ENCODE measurements around the gene CENPS. TPM values are rescaled to one million over a fixed set of nuclear protein-coding genes. Genes with fewer than 3 reads are reported as not detected.

The CENPS gene
- total and polyA plus RNA-seq, 2 of the 8 experiments (the other 6 are each of a cell fraction or from before 2014, with no cell fraction given) = 7.8 to 20.3 TPM

DNA sequence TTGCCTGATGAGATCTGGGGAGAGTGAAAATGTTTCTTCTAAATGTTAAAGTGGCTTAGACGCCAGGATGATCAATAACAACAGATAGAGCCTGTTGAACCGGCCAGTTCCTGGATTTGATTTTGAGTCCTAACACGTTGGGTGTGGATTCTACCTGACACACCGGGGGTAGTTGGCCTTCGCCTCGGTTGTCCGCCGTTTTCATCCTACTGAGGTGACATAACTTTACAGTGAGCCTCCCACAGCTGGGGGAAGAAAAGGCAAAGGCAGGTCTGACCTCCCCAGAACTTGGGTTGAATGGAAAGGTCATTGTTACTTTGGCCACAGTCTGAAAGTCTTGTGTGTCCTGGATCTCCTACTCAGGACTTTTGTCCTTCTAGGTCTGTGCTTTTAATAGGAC lies 30.2 kb upstream of the CENPS start (continued):
- TF ChIP-seq, protein P1, sequence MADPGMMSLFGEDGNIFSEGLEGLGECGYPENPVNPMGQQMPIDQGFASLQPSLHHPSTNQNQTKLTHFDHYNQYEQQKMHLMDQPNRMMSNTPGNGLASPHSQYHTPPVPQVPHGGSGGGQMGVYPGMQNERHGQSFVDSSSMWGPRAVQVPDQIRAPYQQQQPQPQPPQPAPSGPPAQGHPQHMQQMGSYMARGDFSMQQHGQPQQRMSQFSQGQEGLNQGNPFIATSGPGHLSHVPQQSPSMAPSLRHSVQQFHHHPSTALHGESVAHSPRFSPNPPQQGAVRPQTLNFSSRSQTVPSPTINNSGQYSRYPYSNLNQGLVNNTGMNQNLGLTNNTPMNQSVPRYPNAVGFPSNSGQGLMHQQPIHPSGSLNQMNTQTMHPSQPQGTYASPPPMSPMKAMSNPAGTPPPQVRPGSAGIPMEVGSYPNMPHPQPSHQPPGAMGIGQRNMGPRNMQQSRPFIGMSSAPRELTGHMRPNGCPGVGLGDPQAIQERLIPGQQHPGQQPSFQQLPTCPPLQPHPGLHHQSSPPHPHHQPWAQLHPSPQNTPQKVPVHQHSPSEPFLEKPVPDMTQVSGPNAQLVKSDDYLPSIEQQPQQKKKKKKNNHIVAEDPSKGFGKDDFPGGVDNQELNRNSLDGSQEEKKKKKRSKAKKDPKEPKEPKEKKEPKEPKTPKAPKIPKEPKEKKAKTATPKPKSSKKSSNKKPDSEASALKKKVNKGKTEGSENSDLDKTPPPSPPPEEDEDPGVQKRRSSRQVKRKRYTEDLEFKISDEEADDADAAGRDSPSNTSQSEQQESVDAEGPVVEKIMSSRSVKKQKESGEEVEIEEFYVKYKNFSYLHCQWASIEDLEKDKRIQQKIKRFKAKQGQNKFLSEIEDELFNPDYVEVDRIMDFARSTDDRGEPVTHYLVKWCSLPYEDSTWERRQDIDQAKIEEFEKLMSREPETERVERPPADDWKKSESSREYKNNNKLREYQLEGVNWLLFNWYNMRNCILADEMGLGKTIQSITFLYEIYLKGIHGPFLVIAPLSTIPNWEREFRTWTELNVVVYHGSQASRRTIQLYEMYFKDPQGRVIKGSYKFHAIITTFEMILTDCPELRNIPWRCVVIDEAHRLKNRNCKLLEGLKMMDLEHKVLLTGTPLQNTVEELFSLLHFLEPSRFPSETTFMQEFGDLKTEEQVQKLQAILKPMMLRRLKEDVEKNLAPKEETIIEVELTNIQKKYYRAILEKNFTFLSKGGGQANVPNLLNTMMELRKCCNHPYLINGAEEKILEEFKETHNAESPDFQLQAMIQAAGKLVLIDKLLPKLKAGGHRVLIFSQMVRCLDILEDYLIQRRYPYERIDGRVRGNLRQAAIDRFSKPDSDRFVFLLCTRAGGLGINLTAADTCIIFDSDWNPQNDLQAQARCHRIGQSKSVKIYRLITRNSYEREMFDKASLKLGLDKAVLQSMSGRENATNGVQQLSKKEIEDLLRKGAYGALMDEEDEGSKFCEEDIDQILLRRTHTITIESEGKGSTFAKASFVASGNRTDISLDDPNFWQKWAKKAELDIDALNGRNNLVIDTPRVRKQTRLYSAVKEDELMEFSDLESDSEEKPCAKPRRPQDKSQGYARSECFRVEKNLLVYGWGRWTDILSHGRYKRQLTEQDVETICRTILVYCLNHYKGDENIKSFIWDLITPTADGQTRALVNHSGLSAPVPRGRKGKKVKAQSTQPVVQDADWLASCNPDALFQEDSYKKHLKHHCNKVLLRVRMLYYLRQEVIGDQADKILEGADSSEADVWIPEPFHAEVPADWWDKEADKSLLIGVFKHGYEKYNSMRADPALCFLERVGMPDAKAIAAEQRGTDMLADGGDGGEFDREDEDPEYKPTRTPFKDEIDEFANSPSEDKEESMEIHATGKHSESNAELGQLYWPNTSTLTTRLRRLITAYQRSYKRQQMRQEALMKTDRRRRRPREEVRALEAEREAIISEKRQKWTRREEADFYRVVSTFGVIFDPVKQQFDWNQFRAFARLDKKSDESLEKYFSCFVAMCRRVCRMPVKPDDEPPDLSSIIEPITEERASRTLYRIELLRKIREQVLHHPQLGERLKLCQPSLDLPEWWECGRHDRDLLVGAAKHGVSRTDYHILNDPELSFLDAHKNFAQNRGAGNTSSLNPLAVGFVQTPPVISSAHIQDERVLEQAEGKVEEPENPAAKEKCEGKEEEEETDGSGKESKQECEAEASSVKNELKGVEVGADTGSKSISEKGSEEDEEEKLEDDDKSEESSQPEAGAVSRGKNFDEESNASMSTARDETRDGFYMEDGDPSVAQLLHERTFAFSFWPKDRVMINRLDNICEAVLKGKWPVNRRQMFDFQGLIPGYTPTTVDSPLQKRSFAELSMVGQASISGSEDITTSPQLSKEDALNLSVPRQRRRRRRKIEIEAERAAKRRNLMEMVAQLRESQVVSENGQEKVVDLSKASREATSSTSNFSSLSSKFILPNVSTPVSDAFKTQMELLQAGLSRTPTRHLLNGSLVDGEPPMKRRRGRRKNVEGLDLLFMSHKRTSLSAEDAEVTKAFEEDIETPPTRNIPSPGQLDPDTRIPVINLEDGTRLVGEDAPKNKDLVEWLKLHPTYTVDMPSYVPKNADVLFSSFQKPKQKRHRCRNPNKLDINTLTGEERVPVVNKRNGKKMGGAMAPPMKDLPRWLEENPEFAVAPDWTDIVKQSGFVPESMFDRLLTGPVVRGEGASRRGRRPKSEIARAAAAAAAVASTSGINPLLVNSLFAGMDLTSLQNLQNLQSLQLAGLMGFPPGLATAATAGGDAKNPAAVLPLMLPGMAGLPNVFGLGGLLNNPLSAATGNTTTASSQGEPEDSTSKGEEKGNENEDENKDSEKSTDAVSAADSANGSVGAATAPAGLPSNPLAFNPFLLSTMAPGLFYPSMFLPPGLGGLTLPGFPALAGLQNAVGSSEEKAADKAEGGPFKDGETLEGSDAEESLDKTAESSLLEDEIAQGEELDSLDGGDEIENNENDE (IDR thresholded peaks at IDR 0.05; ENCODE audit: insufficient replicate concordance, low read length) = no peak
- TF ChIP-seq TEAD4 (IDR thresholded peaks at IDR 0.05; ENCODE audit: low read depth, low read length) (no peak), PHF8 (conservative IDR thresholded peaks at IDR 0.05; ENCODE audit: low read depth, low read length) (no peak), TBP (IDR thresholded peaks at IDR 0.05; ENCODE audit: low read depth, low read length) (no peak)

Data from H1 (cell line).